SK-N-MC (cell line): Measurements from ENCODE around the gene RTTN.
"Not testable (repeated sequence)": the region's sequence is repeated elsewhere in the genome, so short reads cannot be mapped to it uniquely, and the experiment has no call there.

ENCODE experiments used
- DNase-seq: peaks from one replicate; pipeline ENCODE4 v3.0.0-alpha.2; 2011; ENCODE audit warnings: low read depth, low spot score
- H3K27ac ChIP-seq: fragments of 200-600 bp; sonication (generic); 2 replicates; pipeline ENCODE4 v1.5.1; 2016; ENCODE audit warnings: mixed run types
- H3K36me3 ChIP-seq: fragments of 200-600 bp; sonication (generic); 2 replicates; pipeline ENCODE4 v1.6.1; 2017; ENCODE audit warnings: antibody characterized with exemption, low read length, mixed read lengths; ENCODE audit not compliant: insufficient read depth
- H3K4me3 ChIP-seq: fragments of 200-600 bp; sonication (generic); 2 replicates; pipeline ENCODE4 v1.5.1; 2016
- H3K9ac ChIP-seq: fragments of 200-600 bp; sonication (generic); 2 replicates; pipeline ENCODE4 v1.8.0; 2017; ENCODE audit warnings: mixed run types, mixed read lengths; ENCODE audit not compliant: insufficient read length
- H3K9me3 ChIP-seq: fragments of 200-600 bp; sonication (generic); 2 replicates; pipeline ENCODE4 v1.6.1; 2017; ENCODE audit warnings: low read depth, mild to moderate bottlenecking, antibody characterized with exemption, low read length, moderate library complexity, mixed read lengths
- EZH2 ChIP-seq: fragments of 200-600 bp; sonication (generic); IDR thresholded peaks from one replicate; pipeline ENCODE4 v1.6.1; 2017; ENCODE audit warnings: antibody characterized with exemption
- FOXP2 ChIP-seq: optimal IDR thresholded peaks from 2 replicates; pipeline ENCODE3; 2011; ENCODE audit warnings: mild to moderate bottlenecking, moderate library complexity; ENCODE audit not compliant: insufficient read depth; ENCODE audit errors: extremely low read length, control extremely low read depth
- POLR2AphosphoS5 ChIP-seq: IDR thresholded peaks from 2 replicates; pipeline ENCODE4 v1.6.1; 2012; ENCODE audit warnings: mild to moderate bottlenecking, low read depth, low read length, borderline replicate concordance

Gene RTTN

DNA sequence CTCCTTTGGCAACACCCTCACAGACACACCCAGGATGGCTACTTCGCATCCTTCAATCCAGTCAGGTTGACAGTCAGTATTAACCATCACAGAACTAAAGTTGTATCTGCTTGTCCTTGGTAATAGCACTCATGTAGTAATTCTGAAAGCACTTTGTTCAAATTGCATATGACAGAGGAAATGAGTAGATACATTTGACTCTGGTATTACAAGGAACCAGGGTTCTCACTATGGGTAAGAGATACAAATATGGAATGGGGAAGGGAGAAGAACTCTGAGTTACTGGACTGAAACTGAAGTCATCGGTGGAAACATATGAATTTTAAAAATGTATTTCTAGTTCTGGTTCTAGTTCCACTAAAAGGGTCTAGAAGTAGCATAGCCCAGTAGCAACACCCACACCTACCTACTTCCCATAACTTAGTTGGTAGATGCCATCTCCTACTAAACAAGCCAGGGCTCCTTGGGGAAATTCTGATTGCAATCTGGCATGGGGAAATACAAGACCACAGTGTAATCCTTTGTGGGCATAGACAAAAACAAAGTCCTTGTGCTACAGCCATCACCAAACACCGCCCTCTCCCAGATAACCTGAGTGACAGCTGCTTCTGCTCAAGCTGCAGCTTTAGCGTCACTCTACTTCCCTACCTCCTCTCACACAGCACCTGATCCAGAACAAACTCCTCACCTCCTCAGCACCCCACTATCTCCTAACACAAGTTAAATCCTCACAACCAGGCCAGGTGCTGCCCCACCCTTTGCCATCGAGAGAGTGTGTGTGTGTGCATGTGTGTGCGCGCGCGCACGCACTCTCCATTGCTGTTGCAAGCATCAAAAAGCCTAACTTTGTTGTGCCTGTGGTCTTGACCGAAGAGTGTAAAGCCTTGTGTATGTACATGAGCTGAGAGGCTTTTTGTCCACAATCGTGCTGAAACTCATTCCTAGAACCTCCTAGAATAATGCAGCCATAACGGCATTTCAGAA, 226.5 kb downstream of the RTTN start:
- no peaks in the 10 kb centered on the region; the same call in 1 of the 2 replicates for H3K36me3 ChIP-seq
- no peak overlapping the region for H3K9ac ChIP-seq
- TF ChIP-seq POLR2AphosphoS5 (no peak), EZH2 (no peak), FOXP2 (no peak)
- no peak overlapping the region for H3K4me3 ChIP-seq
- H3K27ac ChIP-seq = no peak overlapping the region
- no peak for DNase-seq
- H3K9me3 ChIP-seq = no peaks in the 10 kb centered on the region

DNA sequence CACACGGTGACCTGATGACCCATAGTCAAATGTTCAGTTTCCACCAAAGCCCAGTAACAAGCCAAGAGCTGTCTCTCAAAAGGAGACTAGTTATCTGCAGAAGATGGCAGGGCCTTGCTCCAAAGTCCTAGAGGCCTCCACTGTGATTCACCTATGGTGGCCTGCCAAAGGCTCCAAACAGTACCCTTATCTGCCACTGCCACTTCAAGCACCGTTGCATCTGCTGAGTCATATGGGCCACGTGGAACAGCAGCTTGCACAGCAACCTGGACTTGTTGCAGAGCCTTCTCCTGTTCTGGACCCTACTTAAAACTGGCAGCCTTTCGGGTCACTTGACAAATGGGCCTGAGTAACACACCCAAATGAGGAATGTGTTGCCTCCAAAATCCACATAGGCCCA, 230.2 kb downstream of the RTTN start:
- H3K4me3 ChIP-seq, DNase-seq, H3K9me3 ChIP-seq, H3K27ac ChIP-seq, H3K36me3 ChIP-seq, H3K9ac ChIP-seq: not testable (repeated sequence)

DNA sequence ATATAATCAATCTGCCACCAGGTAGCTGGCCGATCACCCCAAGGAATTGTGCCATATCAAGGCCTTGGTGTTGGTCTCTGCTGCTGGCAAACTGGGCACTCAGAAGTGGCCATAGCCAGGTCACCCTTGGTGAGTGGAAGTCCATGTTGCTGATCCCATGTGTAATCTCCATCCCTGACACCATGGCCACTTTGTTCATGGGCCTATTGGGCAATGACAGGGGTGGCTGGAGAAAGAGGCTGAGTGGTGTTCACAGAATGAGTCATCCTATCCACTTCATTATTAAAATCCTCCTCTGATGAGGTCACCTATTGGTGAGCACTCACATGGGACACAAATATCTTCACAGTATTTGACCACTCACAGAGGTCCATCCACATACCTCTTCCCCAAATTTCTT, 231.1 kb downstream of the RTTN start:
- Histone ChIP-seq H3K9me3 (no peaks in the 10 kb centered on the region), H3K9ac (no peak overlapping the region), H3K4me3 (no peak overlapping the region), H3K27ac (no peak overlapping the region), H3K36me3 (no peaks in the 10 kb centered on the region; the same call in 1 of the 2 replicates)
- no peak for DNase-seq
- TF ChIP-seq EZH2 = no peak
- TF ChIP-seq FOXP2 = no peak
- no peak for TF ChIP-seq POLR2AphosphoS5

DNA sequence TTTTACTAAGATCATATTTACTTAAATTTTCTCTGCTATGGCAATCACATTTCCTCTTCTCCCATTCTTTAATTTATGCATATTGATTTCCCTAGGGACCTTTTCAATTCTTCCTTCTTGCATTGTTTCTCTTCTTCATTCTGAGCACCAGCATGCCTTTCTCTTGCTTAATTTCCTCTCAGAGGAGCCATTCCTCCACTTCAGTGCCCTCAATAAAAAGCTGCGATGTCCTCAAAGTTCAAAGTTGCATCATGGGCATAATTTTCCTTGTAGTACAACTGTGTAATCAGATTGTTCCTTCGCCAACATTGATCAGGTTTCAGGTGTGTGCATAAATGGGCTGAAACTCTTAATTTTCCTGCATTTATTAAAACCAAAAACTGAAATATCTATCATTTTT, 236.0 kb downstream of the RTTN start:
- Histone ChIP-seq H3K4me3 (no peak overlapping the region), H3K27ac (no peak overlapping the region), H3K9me3 (no peaks in the 10 kb centered on the region), H3K9ac (no peak overlapping the region), H3K36me3 (no peaks in the 10 kb centered on the region)
- TF ChIP-seq FOXP2 (no peak), EZH2 (no peak), POLR2AphosphoS5 (no peak)
- DNase-seq = peak; percentile 40

DNA sequence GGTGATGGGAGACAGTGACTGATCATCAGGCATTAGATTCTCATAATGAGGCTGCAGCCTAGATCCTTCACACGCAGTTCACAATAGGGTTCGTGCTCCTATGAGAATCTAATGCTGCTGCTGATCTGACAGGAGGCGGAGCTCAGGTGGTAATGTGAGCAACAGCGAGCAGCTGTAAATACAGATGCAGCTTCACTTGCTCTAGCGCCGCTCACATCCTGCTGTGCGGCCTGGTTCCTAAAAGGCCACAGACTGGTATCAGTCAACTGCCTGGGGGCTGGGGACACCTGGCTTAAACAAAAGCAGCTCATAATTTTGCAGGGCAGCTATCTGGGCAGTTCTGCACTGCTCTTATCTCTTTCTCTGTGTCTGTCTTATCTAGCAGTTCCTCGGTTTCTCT, 237.4 kb downstream of the RTTN start:
- no peak for DNase-seq
- Histone ChIP-seq H3K36me3 (no peaks in the 10 kb centered on the region), H3K9ac (no peak overlapping the region), H3K4me3 (no peak overlapping the region), H3K27ac (no peak overlapping the region), H3K9me3 (no peaks in the 10 kb centered on the region)
- TF ChIP-seq POLR2AphosphoS5 (no peak), EZH2 (no peak), FOXP2 (no peak)

DNA sequence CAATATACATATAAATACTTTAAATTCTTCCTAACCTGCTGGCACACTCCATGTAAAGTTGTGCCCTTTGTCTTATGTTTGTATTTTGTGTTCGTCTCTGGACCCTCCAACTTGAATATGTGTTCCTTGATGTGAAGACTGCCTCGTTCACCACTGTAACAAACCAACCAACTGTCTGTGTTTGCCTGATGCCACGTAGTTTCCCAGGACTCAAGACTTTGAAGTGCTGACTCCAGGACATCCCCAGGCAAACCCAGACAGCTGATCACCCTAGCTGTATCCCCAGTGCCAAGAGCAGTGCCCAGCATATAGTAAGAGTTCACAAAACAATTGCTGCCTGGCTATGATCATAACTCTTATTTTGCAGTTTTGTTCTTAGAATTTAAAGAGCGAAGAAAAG, 242.3 kb downstream of the RTTN start:
- H3K9me3 ChIP-seq = no peaks in the 10 kb centered on the region
- TF ChIP-seq FOXP2 (no peak), POLR2AphosphoS5 (no peak), EZH2 (no peak)
- no peaks in the 10 kb centered on the region for H3K36me3 ChIP-seq
- no peak for DNase-seq
- no peak overlapping the region for H3K27ac ChIP-seq
- no peak overlapping the region for H3K9ac ChIP-seq
- H3K4me3 ChIP-seq = no peak overlapping the region

DNA sequence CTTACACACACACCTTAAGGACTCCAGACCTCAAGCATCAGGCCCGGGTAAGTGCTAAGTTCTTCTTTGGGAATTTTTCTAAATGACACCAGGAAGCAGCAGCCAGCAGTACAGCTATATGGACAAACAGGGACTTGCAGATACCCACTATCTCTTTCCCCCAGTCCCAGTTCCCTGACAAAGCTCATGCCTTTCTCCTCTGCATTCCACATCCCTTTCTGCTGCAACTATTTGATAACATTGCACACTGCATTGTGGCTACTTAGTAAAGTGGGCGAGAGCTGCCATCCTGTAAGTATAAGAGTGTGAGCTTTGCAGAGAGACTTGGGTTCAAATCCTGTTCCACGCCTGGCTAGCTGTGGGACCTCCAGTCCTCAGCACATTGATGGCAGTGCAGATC, 243.8 kb downstream of the RTTN start:
- DNase-seq = no peak
- Histone ChIP-seq H3K9ac (no peak overlapping the region), H3K9me3 (no peaks in the 10 kb centered on the region), H3K4me3 (no peak overlapping the region), H3K36me3 (no peaks in the 10 kb centered on the region), H3K27ac (no peak overlapping the region)
- TF ChIP-seq FOXP2 = no peak
- TF ChIP-seq EZH2 = no peak
- no peak for TF ChIP-seq POLR2AphosphoS5

DNA sequence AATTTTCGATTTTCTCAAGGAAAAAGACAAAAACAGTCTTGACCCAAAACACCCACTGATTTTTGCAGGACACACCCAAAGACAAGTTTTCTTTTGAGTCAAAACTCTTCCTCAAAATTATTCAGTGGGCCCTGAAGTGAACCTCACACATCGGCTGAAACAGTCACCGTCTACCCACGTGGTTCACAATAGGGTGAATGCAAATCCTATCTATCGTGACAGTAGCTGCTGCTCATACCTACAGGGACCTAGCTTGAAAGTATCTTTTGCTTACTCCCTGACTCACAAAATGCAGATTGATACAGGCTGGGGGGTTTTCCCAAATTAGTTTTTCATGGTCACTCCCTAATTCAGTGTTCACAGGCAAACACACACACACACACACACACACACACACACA, 247.1 kb downstream of the RTTN start:
- H3K9ac ChIP-seq = no peak overlapping the region
- H3K4me3 ChIP-seq = no peak overlapping the region
- H3K36me3 ChIP-seq = no peaks in the 10 kb centered on the region
- no peak for DNase-seq
- no peak for TF ChIP-seq POLR2AphosphoS5
- TF ChIP-seq FOXP2 = no peak
- no peak overlapping the region for H3K27ac ChIP-seq
- no peaks in the 10 kb centered on the region for H3K9me3 ChIP-seq

DNA sequence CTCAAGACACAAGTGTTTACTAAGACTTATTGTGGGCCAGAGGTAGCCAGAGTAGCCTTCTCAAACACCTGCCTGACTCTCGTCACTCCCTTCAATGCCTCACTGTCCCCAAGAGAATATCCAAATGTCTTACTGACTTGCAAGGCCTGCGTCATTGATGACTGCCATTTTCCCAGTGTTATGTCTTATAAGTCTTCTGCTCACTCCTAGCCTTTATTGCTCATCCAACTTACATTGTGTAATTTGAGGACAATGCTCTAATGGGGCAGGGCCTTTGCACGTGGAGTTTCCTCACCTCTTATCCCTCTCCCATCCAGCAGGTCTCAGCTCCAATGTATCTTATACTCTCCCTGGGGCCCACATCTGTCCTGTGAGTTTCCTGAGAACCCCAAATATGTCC, 247.7 kb downstream of the RTTN start:
- Histone ChIP-seq H3K27ac (no peak overlapping the region), H3K4me3 (no peak overlapping the region), H3K9me3 (no peaks in the 10 kb centered on the region), H3K36me3 (no peaks in the 10 kb centered on the region), H3K9ac (no peak overlapping the region)
- TF ChIP-seq FOXP2 (no peak), POLR2AphosphoS5 (no peak), EZH2 (no peak)
- DNase-seq = no peak
